Activated naive CD4-positive, alpha-beta T cell treated with anti-CD3 and anti-CD28 coated beads, Interleukin-2, amount 50 U/mL, for 16 hours (primary cell): ENCODE measurements around the gene MYH3.
"Not testable (repeated sequence)": the region's sequence is repeated elsewhere in the genome, so short reads cannot be mapped to it uniquely, and the experiment has no call there.

Experiments
- DNase-seq: peaks from one replicate; pipeline ENCODE4 v3.0.0-alpha.2; 2020

The MYH3 gene

GRCh38 chr17:10657148-10657547 lies at the start of gene MYH3:
MYH3 (minus strand) TSS chr17:10657309; CDS start chr17:10655064, 2,245 bp downstream.
- DNase-seq, result no peak

GRCh38 chr17:10705727-10706126 lies 48.6 kb upstream of the MYH3 start:
- DNase-seq, result no peak

GRCh38 chr17:10702574-10702973 lies 45.5 kb upstream of the MYH3 start:
- DNase-seq, result no peak

- DNase-seq, result no peak
These were observed 42.7 kb upstream of the MYH3 start for GRCh38 chr17:10699856-10700255.

- DNase-seq, result no peak
These were observed 41.1 kb upstream of the MYH3 start for GRCh38 chr17:10698096-10698818.

- peak; percentile 90 for DNase-seq
These were observed 40.3 kb upstream of the MYH3 start, which contains the start of the genes ADPRM and SCO1 for GRCh38 chr17:10697092-10698081. ADPRM (plus strand) TSS chr17:10697594; CDS start chr17:10704927, 7,333 bp downstream. SCO1 (minus strand) TSS chr17:10697533; CDS start chr17:10697507, 26 bp downstream.

GRCh38 chr17:10695875-10696407 lies 38.8 kb upstream of the MYH3 start:
- DNase-seq, result not testable (repeated sequence)

GRCh38 chr17:10687499-10687898 lies 30.4 kb upstream of the MYH3 start:
- no peak for DNase-seq

- no peak for DNase-seq
These were observed 26.7 kb upstream of the MYH3 start for GRCh38 chr17:10683853-10684252.

- DNase-seq, result no peak
These were observed 24.8 kb upstream of the MYH3 start for GRCh38 chr17:10681866-10682446.

- no peak for DNase-seq
These were observed 17.6 kb upstream of the MYH3 start for GRCh38 chr17:10674704-10675103.

- DNase-seq, result no peak
These were observed 16.2 kb upstream of the MYH3 start for GRCh38 chr17:10673312-10673711.

GRCh38 chr17:10668775-10669174 lies 11.7 kb upstream of the MYH3 start:
- no peak for DNase-seq

GRCh38 chr17:10666906-10667305 lies 9.8 kb upstream of the MYH3 start:
- no peak for DNase-seq

- DNase-seq, result no peak
These were observed 7.5 kb upstream of the MYH3 start for GRCh38 chr17:10664571-10664970.

GRCh38 chr17:10663231-10663630 lies 6.1 kb upstream of the MYH3 start:
- no peak for DNase-seq

GRCh38 chr17:10661437-10661836 lies 4.3 kb upstream of the MYH3 start:
- no peak for DNase-seq

- DNase-seq, result no peak
These were observed 770 bp upstream of the MYH3 start for GRCh38 chr17:10657879-10658278.

- DNase-seq, result no peak
These were observed 3.1 kb downstream of the MYH3 start for GRCh38 chr17:10653987-10654386.

GRCh38 chr17:10652984-10653659 lies 4.0 kb downstream of the MYH3 start:
- DNase-seq, result no peak

GRCh38 chr17:10651927-10652326 lies 5.2 kb downstream of the MYH3 start:
- DNase-seq, result no peak

- DNase-seq, result no peak
These were observed 7.5 kb downstream of the MYH3 start for GRCh38 chr17:10649602-10650001.
